KMS-11 (cell line): Measurements from ENCODE around the gene GNG2.

ENCODE experiments used
- H2AFZ ChIP-seq: fragments of 200-600 bp; sonication (generic); 2 replicates; pipeline ENCODE4 v1.6.1; 2016; ENCODE audit warnings: antibody characterized with exemption, mixed run types, low read depth
- H3K27ac ChIP-seq: fragments of 200-600 bp; sonication (generic); 2 replicates; pipeline ENCODE4 v1.6.1; 2016; ENCODE audit warnings: mild to moderate bottlenecking, mixed run types
- H3K27me3 ChIP-seq: fragments of 200-600 bp; sonication (generic); 2 replicates; pipeline ENCODE4 v1.6.1; 2017; ENCODE audit warnings: mild to moderate bottlenecking, low read depth, mixed run types, moderate library complexity; ENCODE audit not compliant: insufficient read depth
- H3K36me3 ChIP-seq: fragments of 200-600 bp; sonication (generic); 2 replicates; pipeline ENCODE4 v1.6.1; 2017; ENCODE audit warnings: mild to moderate bottlenecking, mixed run types; ENCODE audit not compliant: insufficient read depth
- H3K4me1 ChIP-seq: fragments of 200-600 bp; sonication (generic); 2 replicates; pipeline ENCODE4 v1.6.1; 2016; ENCODE audit warnings: mild to moderate bottlenecking, low read depth, mixed run types; ENCODE audit not compliant: poor library complexity, severe bottlenecking
- H3K4me2 ChIP-seq: fragments of 200-600 bp; sonication (generic); 2 replicates; pipeline ENCODE4 v1.7.0; 2016; ENCODE audit warnings: mild to moderate bottlenecking, mixed run types
- H3K4me3 ChIP-seq: fragments of 200-600 bp; sonication (generic); IDR thresholded peaks from 2 replicates; pipeline ENCODE4 v1.6.1; 2017; ENCODE audit warnings: low read depth, low read length, mixed read lengths; ENCODE audit not compliant: insufficient read depth
- H3K79me2 ChIP-seq: fragments of 200-600 bp; sonication (generic); 2 replicates; pipeline ENCODE4 v1.6.1; 2016; ENCODE audit warnings: low read depth, mixed run types; ENCODE audit not compliant: insufficient read depth
- H3K9ac ChIP-seq: fragments of 200-600 bp; sonication (generic); 2 replicates; pipeline ENCODE4 v1.6.1; 2016; ENCODE audit warnings: mild to moderate bottlenecking, mixed run types
- H4K20me1 ChIP-seq: fragments of 200-600 bp; sonication (generic); 2 replicates; pipeline ENCODE4 v1.6.1; 2016; ENCODE audit warnings: mild to moderate bottlenecking, mixed run types; ENCODE audit not compliant: insufficient read depth
- CTCF ChIP-seq: fragments of 200-600 bp; sonication (generic); conservative IDR thresholded peaks from 2 replicates; pipeline ENCODE4 v1.6.1; 2017; ENCODE audit warnings: low read depth, mild to moderate bottlenecking, antibody characterized with exemption, low read length, moderate library complexity, mixed read lengths

GNG2 gene

GRCh38 chr14:52013984-52014600 lies 153.7 kb downstream of the GNG2 start:
- Histone ChIP-seq H3K79me2 (no peaks in the 10 kb centered on the region), H3K27me3 (no peaks in the 10 kb centered on the region), H3K4me3 (no peak overlapping the region), H3K9ac (no peak overlapping the region), H3K4me1 (no peaks in the 10 kb centered on the region), H3K27ac (no peak overlapping the region), H4K20me1 (no peaks in the 10 kb centered on the region), H3K4me2 (no peak overlapping the region), H3K36me3 (no peaks in the 10 kb centered on the region), H2AFZ (no peak overlapping the region)
- no peak for TF ChIP-seq CTCF

- no peaks in the 10 kb centered on the region for H4K20me1 ChIP-seq
- H3K27ac ChIP-seq = no peak overlapping the region
- H3K4me3 ChIP-seq = no peak overlapping the region
- no peak overlapping the region for H3K4me2 ChIP-seq
- H3K27me3 ChIP-seq = no peaks in the 10 kb centered on the region
- no peak overlapping the region for H2AFZ ChIP-seq
- H3K4me1 ChIP-seq = no peaks in the 10 kb centered on the region
- H3K36me3 ChIP-seq = no peaks in the 10 kb centered on the region
- no peak overlapping the region for H3K9ac ChIP-seq
- no peak for TF ChIP-seq CTCF
- no peaks in the 10 kb centered on the region for H3K79me2 ChIP-seq
Observed at GRCh38 chr14:52014601-52015267, 154.3 kb downstream of the GNG2 start.

- Histone ChIP-seq H3K4me3 (no peak overlapping the region), H3K27me3 (no peaks in the 10 kb centered on the region), H3K27ac (no peak overlapping the region), H3K79me2 (no peaks in the 10 kb centered on the region), H3K36me3 (no peaks in the 10 kb centered on the region), H3K9ac (no peak overlapping the region), H4K20me1 (no peaks in the 10 kb centered on the region), H2AFZ (no peak overlapping the region), H3K4me2 (no peak overlapping the region), H3K4me1 (no peaks in the 10 kb centered on the region)
- no peak for TF ChIP-seq CTCF
Observed at GRCh38 chr14:52015411-52016030, 155.1 kb downstream of the GNG2 start.

GRCh38 chr14:52018252-52018651 lies 157.8 kb downstream of the GNG2 start:
- Histone ChIP-seq H3K27ac (no peak overlapping the region), H3K4me1 (no peaks in the 10 kb centered on the region), H3K79me2 (no peaks in the 10 kb centered on the region), H3K36me3 (no peaks in the 10 kb centered on the region), H3K9ac (no peak overlapping the region), H3K4me2 (no peak overlapping the region), H2AFZ (no peak overlapping the region), H4K20me1 (no peaks in the 10 kb centered on the region), H3K4me3 (no peak overlapping the region), H3K27me3 (no peaks in the 10 kb centered on the region)
- no peak for TF ChIP-seq CTCF
